ENCODE results near the gene SGCD. TPM values are rescaled to one million over a fixed set of nuclear protein-coding genes. Genes with fewer than 3 reads are reported as not detected.

The SGCD gene
- total RNA-seq, 1 donor = 0.10 TPM

DNA sequence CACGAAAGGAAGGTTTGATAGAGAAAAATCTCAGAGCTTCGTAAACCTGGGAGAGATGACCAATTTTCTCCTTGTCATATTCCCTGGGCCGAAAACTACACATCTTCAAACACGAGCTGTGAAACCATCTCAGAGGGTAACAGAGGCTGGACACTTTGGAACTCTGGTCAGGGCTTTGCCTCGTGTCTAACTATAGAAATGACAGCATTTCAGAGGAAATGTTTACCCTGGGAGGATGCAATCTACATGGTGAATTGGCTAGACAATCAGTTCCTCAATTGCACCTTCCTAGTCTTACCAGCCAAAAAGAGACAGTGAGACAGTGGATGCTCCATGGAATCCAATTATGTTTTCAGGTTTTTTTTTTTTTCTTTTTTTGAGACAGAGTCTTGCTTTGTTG lies 414.6 kb downstream of the SGCD start:
- Histone ChIP-seq H3K27me3 (ENCODE audit: insufficient read depth, low read length) (no peaks in the 10 kb centered on the region), H3K9me3 (ENCODE audit: low read depth, low read length) (no peaks in the 10 kb centered on the region), H3K4me3 (ENCODE audit: low read length) (no peak overlapping the region), H3K4me1 (ENCODE audit: insufficient read depth, low read length) (no peaks in the 10 kb centered on the region)

DNA sequence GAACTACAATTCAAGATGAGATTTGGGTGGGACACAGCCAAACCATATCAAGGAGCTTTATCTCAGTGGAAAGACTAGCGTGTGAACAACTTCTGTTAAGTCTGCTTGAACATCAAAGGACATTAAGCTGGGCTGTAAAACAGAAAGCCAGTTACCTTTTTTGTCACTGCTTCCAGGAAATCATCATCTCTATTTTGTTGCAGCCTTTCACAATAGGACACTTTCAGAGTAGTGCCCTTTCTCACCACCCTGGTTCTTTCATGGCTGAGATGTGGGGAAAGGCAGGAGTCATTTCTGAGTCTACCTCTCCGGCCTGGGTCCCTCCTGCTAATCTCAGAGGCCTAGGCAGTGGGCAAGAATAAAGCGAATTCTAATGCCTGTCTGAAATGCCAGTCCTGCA lies 426.9 kb downstream of the SGCD start:
- no peaks in the 10 kb centered on the region for H3K9me3 ChIP-seq (ENCODE audit: low read depth, low read length)
- no peaks in the 10 kb centered on the region for H3K4me1 ChIP-seq (ENCODE audit: insufficient read depth, low read length)
- no peak overlapping the region for H3K4me3 ChIP-seq (ENCODE audit: low read length)
- no peaks in the 10 kb centered on the region for H3K27me3 ChIP-seq (ENCODE audit: insufficient read depth, low read length)

DNA sequence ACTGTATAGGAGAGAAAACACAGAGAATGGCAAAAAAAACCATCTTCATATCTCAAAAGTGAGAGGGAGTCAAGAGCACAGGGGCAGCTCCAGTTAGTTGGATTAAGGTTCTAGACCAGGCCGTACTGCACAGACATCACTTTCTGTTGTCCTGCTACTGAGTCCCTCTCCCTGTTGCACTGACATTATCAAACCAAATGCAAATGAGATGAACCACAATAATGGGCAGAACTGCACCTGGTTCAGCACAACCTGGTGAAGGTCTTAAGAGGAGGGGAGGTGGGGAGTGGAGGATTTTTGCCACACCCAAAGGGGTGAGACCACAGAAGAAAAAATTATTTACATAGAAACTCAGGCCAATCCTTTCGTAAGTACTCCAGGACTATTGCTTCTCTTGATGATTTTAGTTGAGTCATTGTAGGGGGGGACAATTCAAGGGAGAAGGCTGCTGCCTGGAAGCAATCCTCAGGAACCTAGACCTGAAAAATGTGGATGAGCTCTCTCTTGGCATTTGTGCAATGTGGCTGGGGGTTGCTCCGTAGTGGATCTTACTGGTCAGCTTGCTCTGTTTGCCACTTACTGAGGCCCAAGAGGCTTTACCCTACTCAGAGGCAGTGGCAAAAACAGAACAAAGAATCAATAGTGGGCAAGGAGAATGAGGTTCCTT lies 428.6 kb downstream of the SGCD start:
- H3K9me3 ChIP-seq (ENCODE audit: low read depth, low read length) = no peaks in the 10 kb centered on the region
- no peak overlapping the region for H3K4me3 ChIP-seq (ENCODE audit: low read length)
- H3K4me1 ChIP-seq (ENCODE audit: insufficient read depth, low read length) = no peaks in the 10 kb centered on the region
- no peaks in the 10 kb centered on the region for H3K27me3 ChIP-seq (ENCODE audit: insufficient read depth, low read length)

DNA sequence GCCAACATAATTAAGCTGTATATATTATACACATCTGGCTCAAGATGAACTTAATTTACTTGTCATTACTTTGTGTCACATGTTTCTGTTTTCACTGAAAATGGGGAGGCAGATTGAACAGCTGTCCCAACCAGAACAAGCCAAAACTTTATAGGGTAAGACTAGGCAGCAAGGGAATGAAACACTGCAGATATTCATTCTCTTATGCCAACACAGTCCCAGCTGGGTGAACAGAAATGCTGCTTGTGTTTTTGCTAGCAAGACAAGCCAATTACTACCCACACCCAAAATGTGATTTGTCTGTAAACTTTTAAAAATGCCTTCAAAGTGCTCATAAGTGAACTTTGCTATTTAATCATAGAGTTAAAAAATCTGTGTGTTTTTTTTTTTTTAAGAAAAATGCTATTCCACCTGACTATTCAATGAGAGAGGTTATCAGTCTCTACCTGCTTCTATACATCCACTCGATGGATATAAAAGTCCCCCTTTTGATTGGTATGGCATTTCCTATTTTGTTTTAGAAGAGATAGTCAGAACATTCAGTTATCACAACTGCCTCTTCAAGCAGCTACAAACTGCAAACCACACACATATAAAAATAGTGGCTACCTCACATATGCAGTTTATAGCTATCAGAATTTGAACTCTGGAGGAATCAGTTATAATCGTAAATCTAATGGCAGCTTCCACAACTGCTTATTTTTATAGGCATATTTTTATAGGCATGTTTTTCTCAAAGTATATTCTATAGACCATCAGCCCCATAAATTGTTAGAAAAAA lies 431.2 kb downstream of the SGCD start:
- Histone ChIP-seq H3K4me1 (ENCODE audit: insufficient read depth, low read length) (no peaks in the 10 kb centered on the region), H3K9me3 (ENCODE audit: low read depth, low read length) (no peaks in the 10 kb centered on the region), H3K27me3 (ENCODE audit: insufficient read depth, low read length) (no peaks in the 10 kb centered on the region), H3K4me3 (ENCODE audit: low read length) (no peak overlapping the region)

DNA sequence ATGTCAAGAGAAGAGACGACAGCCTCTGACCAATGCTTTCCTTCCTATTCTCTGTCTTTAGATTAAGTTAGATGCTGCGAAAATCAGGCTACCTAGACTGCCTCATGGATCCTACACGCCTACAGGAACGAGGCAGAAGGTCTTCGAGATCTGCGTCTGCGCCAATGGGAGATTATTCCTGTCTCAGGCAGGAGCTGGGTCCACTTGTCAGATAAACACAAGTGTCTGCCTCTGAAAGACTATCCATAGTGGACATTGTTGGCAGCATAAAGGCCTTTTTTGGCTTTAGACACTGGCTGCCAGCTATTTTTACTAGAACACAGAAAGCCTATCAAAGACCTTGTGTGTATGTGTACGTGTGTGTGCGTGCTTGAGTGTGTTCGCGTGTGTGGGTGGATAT lies 432.2 kb downstream of the SGCD start:
- Histone ChIP-seq H3K27me3 (ENCODE audit: insufficient read depth, low read length) (no peaks in the 10 kb centered on the region), H3K4me1 (ENCODE audit: insufficient read depth, low read length) (no peaks in the 10 kb centered on the region), H3K4me3 (ENCODE audit: low read length) (no peak overlapping the region)

DNA sequence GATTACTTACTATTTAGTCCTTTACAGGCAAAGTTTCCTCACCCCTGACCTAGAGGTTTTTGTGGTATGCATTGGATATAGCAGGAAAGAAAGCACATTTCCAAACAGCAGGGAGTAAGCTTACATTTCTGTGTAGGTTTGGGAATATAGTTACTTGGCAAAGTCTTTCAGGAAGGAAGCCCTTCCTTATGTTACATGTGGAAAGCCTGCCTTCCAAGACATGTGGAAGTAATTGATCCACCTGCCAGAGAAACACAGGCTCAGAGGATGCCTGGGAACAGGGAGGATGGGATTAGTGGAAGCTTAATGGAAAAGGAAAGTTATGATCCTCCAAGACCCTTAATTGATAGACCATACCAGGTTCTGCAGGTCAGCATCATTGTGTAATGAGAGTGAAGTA lies 435.8 kb downstream of the SGCD start:
- Histone ChIP-seq H3K9me3 (ENCODE audit: low read depth, low read length) (no peaks in the 10 kb centered on the region), H3K27me3 (ENCODE audit: insufficient read depth, low read length) (peaks cover under 1% of the 10 kb centered on the region), H3K4me1 (ENCODE audit: insufficient read depth, low read length) (no peaks in the 10 kb centered on the region), H3K4me3 (ENCODE audit: low read length) (no peak overlapping the region)

More for the DNA sequence above, 432.2 kb downstream of the SGCD start:
- H3K9me3 ChIP-seq (ENCODE audit: low read depth, low read length) = no peaks in the 10 kb centered on the region

DNA sequence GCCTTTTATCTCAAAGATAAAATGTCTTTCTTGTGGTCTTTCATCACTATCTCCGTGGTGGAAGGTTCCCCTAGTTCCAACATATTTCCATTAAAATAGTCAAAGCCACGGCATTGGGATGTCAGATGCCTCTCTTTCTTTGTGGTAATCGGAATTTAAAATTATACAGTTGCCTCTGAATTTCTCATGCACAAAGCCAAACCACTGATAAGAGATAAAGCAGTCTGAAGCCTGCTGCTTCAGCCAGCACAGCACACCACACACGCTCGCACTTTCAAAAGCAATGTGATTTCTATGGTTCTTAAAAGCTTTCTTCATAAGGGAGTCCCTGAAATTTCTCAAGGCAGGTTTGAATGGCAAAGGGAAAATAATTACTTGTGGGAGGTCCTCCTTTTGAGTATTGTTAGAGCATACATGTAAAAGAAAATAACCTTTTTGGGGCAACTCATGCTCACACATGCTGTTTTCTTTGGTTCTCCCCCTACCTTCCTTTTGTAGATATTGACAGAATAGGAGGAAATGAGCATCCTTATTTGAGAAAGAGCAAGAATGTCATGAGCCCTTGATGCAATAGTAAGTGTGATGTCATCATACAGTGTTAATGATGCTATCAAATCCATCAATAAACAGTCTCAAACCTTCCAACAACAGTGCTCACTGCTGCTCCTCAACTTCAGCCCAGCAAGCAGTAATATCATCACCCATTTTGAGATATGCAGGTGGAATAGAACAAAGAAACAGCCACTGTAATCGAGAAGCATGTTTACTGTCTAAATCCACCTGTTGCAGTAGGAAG lies 437.4 kb downstream of the SGCD start:
- no peak overlapping the region for H3K4me3 ChIP-seq (ENCODE audit: low read length)
- H3K4me1 ChIP-seq (ENCODE audit: insufficient read depth, low read length) = no peaks in the 10 kb centered on the region
- no peaks in the 10 kb centered on the region for H3K9me3 ChIP-seq (ENCODE audit: low read depth, low read length)
- peaks cover 2% of the 10 kb centered on the region for H3K27me3 ChIP-seq (ENCODE audit: insufficient read depth, low read length)

DNA sequence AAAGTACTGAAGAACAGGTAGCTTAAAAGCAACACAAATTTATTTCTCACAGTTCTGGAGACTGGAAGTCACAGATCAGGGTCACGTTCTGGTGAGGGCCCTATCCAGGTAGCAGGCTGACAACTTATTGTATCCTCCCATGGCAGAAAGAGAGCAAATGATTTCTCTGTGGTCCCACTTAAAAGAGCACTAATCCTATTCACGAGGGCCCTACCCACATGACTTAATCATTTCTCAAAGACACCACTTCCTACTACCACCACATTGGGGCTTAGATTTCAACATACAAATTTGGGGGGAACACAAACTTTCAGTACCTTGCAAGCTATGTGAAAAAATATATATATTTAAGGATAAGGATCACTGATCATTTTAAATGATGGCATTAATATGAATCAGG lies 447.3 kb downstream of the SGCD start:
- Histone ChIP-seq H3K9me3 (ENCODE audit: low read depth, low read length) (no peaks in the 10 kb centered on the region), H3K27me3 (ENCODE audit: insufficient read depth, low read length) (no peaks in the 10 kb centered on the region), H3K4me1 (ENCODE audit: insufficient read depth, low read length) (no peaks in the 10 kb centered on the region), H3K4me3 (ENCODE audit: low read length) (no peak overlapping the region)

DNA sequence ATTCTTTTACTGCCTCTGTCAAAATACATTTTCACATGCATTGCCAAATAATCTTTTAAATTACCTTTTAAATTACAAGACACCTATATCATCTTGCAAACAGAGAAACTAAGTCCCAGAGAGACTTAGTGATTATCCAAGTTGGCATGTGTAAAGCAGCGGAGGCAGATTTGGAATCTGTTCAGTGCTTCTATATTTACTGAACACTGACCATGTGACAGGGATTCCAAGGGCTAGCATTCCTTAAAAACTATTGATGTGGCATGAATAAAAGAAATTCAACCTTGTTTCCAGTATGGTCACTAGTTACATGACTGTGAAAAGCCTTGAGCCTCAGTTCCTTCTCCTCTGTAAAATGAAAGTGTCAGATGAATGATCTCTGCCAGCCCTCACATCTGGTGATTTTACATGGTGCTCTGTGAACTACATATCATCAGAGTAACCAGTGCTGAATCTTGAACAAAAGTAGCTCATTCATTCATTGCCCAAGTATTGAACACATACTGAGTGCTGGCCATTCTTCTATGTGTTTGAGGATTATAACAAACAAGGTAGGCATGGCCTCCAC lies 451.3 kb downstream of the SGCD start:
- Histone ChIP-seq H3K4me3 (ENCODE audit: low read length) (no peak overlapping the region), H3K9me3 (ENCODE audit: low read depth, low read length) (no peaks in the 10 kb centered on the region), H3K27me3 (ENCODE audit: insufficient read depth, low read length) (no peaks in the 10 kb centered on the region), H3K4me1 (ENCODE audit: insufficient read depth, low read length) (no peaks in the 10 kb centered on the region)

DNA sequence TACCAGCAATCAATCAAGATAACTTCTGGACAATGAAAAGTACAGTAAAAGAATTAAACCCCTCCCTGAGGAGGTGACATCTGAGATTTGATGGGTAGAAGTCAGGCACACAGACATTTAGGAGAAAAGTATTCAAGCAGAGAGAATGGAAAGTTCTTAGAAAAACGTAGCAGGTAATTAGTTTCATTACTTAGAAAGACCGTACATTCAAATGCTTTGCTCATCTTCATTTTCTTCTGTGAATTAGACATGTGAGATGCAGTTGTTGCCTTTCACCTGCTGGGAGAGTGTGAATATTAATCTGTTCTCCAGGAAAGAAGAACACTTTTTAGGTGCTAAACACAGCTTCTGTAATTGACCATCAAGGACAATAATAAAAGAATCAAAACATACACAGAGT lies 451.8 kb downstream of the SGCD start:
- no peak overlapping the region for H3K4me3 ChIP-seq (ENCODE audit: low read length)
- H3K4me1 ChIP-seq (ENCODE audit: insufficient read depth, low read length) = no peaks in the 10 kb centered on the region
- no peaks in the 10 kb centered on the region for H3K27me3 ChIP-seq (ENCODE audit: insufficient read depth, low read length)
- H3K9me3 ChIP-seq (ENCODE audit: low read depth, low read length) = no peaks in the 10 kb centered on the region

DNA sequence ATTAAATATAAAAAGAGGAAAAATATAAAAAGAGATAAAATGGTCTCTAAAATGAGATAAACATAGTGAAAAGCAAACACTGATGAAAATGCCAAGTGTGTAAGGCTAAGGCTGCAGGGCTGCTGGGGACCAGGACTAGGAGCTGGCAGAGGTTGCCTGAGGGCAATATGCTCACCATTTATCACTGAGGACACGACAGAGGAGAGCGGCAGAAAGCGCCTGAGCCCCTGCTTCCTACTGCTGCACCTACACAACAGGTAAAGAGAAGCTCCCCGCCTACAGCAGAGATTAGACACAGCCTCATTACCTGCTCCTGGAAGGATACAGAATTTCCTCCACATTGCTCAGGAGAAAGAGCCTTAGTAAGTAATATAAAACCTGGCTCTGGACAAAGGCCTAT lies 452.5 kb downstream of the SGCD start:
- no peaks in the 10 kb centered on the region for H3K27me3 ChIP-seq (ENCODE audit: insufficient read depth, low read length)
- H3K4me3 ChIP-seq (ENCODE audit: low read length) = no peak overlapping the region
- no peaks in the 10 kb centered on the region for H3K9me3 ChIP-seq (ENCODE audit: low read depth, low read length)
- no peaks in the 10 kb centered on the region for H3K4me1 ChIP-seq (ENCODE audit: insufficient read depth, low read length)

DNA sequence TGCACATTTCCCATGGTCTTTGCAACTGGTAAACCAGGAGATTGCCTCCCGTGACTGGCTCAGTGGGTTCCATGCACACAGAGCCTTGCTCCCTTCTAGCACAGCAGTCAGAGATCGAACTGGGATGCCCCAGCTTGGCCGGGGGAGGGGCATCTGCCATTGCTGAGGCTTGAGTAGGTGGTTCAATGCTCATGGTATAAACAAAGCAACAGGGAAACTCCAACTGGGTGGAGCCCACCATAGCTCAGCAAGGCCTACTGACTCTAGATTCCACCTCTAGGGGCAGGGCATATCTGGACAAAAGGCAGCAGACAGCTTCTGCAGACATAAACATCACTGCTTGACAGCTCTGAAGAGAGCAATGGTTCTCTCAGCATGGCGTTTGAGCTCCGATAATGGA lies 456.1 kb downstream of the SGCD start:
- Histone ChIP-seq H3K27me3 (ENCODE audit: insufficient read depth, low read length) (no peaks in the 10 kb centered on the region), H3K4me1 (ENCODE audit: insufficient read depth, low read length) (no peaks in the 10 kb centered on the region), H3K9me3 (ENCODE audit: low read depth, low read length) (no peaks in the 10 kb centered on the region), H3K4me3 (ENCODE audit: low read length) (no peak overlapping the region)

DNA sequence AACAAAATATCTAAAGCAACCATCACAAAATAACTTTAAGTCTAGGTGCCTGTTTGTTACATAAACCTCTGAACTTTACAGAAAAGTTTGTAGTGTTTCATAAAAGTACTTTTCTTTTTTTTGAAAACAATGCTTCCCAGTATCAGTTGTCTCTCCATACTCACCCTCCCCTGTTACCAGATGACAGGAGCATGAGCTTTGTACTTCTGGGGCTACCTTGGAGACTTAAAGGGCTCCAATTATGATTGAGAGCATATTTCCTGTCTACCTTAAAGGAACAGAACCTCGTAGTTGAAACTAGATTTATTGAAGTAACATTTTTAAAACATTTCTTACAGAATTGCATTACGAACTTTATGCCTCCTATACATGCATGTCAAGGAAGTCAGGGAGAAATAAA lies 467.7 kb downstream of the SGCD start:
- Histone ChIP-seq H3K4me1 (ENCODE audit: insufficient read depth, low read length) (no peaks in the 10 kb centered on the region), H3K9me3 (ENCODE audit: low read depth, low read length) (no peaks in the 10 kb centered on the region), H3K4me3 (ENCODE audit: low read length) (no peak overlapping the region), H3K27me3 (ENCODE audit: insufficient read depth, low read length) (no peaks in the 10 kb centered on the region)

DNA sequence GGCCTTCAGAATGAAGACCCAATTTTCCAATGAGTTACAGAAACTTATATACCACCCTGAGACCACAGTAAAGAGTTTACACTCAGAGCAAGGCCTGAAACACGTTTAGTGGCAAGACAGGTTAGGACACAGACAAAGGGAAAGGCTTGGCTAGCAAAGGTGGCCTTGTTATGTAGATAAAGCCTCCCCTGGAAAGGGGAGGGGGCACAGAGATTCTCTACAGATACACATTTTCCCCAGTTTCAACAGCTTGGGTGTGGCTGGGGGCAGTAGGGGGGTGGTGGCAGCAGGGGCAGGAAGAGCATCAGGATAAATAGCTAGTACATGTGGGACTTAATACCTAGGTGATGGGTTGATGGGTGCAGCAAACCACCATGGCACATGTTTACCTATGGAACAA lies 471.2 kb downstream of the SGCD start:
- Histone ChIP-seq H3K4me1 (ENCODE audit: insufficient read depth, low read length) (no peaks in the 10 kb centered on the region), H3K27me3 (ENCODE audit: insufficient read depth, low read length) (no peaks in the 10 kb centered on the region), H3K4me3 (ENCODE audit: low read length) (no peak overlapping the region), H3K9me3 (ENCODE audit: low read depth, low read length) (no peaks in the 10 kb centered on the region)

DNA sequence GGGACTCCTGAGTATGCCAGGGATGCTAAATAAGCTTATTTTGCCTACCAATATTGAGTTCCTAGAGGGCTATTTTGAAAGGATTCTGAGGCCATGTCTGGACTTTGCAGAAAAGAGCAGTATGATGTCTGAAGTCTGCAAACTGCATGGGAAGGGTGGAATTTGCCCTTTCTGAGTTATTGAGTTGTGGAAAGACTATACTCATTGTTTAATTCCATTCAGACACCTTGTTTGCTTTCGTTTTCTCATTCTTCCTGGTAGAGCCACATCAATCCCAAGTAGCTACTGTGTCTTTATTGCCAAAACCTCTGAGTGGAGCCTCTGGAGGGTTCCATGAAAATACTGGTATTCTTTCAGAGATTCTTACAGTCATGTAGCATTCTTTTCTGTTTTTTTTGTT lies 472.2 kb downstream of the SGCD start:
- H3K27me3 ChIP-seq (ENCODE audit: insufficient read depth, low read length) = no peaks in the 10 kb centered on the region
- no peaks in the 10 kb centered on the region for H3K4me1 ChIP-seq (ENCODE audit: insufficient read depth, low read length)
- H3K9me3 ChIP-seq (ENCODE audit: low read depth, low read length) = no peaks in the 10 kb centered on the region
- H3K4me3 ChIP-seq (ENCODE audit: low read length) = no peak overlapping the region
